Endometrium (tissue), 2 donors: ENCODE data around the gene ARMC12.
"Not testable (repeated sequence)": the region's sequence is repeated elsewhere in the genome, so short reads cannot be mapped to it uniquely, and the experiment has no call there.

Experiments
- FAIRE-seq: peaks from 2 replicates; lab custom pipeline; 2012; peaks lifted over from hg19 to GRCh38; lab: Jason Lieb, UNC
- donor health status: control.
- donor health status: control.

ARMC12 gene

GRCh38 chr6:35736982-35737412 lies at the start of gene ARMC12:
Gene ARMC12 (plus strand): TSS chr6:35737032. CDS start chr6:35737109, 77 bp downstream.
- FAIRE-seq, result no peak

DNA sequence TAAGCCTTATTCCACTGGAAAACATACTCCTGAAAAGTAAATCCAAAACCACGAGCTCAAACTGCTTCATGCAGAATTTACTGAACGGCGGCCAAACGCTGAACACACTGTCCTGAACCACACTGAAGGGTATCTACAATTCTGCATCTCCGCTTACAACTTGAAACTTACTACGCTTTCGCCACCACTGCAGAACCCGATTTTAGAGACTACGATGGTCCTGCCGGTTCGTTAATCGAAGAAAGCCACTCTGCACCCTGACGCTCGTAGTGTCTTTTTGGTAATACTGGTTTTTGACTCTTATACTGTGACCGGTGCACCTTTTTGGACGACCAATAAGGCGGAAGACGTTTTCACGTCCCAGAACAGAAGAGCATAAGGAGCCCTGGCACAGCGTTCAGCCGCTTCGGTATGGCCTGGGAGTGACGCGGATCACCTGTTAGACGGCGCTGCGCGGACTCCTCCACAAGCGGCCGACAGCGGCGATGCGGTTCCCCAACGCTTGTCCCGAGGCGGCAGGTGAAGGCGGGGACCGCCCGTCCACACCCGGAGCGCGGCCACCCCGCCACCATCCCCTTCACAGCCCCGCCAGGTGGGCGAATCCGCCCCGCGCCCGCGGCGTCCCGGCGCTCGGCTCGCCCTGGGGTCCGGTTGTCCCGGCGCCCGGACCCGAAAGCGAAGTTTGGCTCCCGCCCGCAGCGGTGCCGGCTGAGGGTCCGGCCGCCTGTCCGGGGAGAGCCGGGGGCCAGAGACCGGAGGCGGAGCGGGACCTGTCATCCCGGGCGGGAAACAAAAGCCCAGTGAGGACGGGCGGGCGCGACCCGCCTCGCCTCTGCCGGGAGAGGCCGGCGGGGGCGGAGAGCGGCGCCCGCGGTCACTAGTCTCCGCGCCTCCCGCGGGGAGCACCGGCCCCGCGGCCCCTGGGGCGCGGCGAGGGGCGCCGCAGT lies 48.9 kb upstream of the ARMC12 start:
- no peak for FAIRE-seq

DNA sequence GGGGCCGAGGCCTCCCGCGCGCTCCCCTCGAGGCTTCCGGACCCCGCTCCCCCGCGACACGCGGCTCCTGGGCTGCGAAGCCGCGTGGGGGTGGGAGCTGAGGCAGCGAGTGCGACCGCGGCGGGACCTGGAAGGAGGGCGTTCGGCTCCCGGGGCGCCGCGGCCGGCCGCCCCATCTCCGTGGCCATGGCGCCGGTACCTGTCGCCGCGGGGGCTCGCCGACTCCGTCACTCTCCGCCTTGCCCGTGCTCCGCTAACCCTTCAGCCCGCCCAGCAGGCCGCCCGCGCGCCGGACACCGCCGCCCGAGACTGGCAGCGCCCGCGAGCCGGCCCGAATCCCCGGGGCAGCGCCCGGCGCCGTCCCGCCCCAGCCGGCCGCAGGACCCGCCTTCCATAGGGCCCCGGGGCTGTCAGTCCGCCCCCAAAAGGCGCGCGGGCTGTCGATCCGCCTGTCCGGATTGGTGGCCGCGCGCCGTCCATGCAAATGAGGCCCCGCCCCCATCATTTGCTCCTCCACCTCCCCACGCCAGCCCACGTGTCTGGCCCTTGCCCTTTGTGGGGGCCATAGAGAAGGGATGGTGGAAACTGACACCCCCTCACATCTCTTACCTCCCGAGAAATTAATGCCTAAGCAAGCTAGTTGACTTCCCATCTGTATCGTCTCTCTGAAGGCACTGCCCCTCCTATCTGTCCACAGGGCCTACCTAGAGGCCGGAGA lies 48.1 kb upstream of the ARMC12 start, which contains the start of gene FKBP5:
TSS of gene FKBP5 (minus strand) at position 311 of the 718 bp plus-strand sequence. CDS start 46,091 bp downstream, outside the sequence.
- FAIRE-seq, result no peak

- FAIRE-seq, result not testable (repeated sequence)
Measured at GRCh38 chr6:35690006-35690405, 46.8 kb upstream of the ARMC12 start.

- no peak for FAIRE-seq
Measured at GRCh38 chr6:35690484-35690883, 46.3 kb upstream of the ARMC12 start.

DNA sequence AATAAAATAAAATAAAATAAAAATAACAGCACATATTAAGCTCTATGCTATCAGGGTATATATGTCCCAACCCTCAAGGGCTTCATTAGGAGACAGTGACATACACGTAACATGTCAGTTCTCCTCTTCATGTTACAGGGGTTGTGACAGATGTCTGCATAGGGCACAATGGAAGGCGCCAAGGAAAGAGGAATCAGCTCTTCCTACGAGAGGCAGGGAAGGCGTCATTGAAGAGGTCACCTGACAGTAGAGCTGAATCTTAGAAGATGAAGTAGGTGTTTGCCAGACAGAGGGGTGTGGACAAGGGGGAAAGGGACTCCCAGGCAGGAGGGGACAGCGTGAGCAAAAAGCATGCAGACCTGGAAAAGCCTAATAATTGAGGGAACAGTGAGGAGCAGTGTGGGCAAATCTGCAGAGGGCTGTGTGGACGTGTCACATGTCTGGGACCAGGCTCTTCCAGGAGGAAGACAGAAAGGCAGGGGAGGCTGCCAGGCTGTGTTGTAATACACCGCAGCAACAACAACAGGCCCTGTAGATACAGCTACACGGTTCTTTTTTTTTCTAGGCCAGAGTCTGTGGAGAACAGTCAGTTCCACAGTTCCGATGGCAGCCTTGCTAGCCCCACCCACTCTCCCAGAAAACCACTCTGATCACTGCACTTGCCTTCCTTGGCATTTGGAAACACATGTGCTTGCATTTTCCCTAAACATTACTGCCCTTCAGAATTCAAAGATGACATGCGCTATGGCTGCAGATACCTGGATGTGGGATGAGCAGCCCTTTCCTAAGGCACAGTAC lies 45.6 kb upstream of the ARMC12 start:
- FAIRE-seq, result no peak

GRCh38 chr6:35694462-35694861 lies 42.4 kb upstream of the ARMC12 start:
- no peak for FAIRE-seq

GRCh38 chr6:35698430-35698829 lies 38.4 kb upstream of the ARMC12 start:
- FAIRE-seq, result not testable (repeated sequence)

DNA sequence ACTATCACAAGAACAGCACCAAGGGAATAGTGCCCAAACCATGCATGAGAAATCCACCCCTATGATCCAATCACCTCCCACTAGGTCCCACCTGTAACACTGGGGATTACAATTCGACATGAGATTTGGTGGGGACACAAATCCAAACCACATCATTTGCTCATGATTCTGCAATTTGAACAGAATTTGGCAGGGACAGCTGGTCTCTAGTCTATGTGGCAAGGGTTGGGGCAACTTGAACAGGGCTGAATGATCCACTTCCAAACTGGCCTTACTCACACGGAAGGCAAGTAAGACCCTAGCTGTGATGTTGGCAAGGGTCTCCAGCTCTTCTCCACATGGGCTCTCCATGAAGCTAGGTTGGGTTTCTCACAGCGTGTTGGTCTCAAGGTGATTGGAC lies 38.0 kb upstream of the ARMC12 start:
- FAIRE-seq, result no peak

DNA sequence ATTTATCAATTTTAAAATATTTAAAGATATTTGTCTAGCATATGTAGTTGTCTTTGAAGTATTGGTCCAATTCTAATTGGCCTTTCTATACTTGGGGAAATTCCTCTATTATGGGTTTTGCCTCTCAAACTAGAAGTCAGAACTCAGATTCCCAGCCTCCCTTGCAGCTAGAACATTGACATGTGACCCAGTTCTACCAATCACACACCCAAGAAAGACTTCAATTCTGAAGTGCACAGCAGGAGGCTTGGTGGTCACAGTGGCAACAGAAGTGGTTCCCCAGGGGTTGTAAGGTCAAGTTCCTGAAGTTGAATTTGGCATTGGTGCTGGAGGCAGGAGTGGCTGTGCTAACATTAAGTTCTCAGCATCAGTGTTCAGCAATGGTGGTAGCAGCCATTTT lies 33.3 kb upstream of the ARMC12 start:
- FAIRE-seq, result no peak

- FAIRE-seq, result no peak
Measured at GRCh38 chr6:35706468-35706867, 30.4 kb upstream of the ARMC12 start.

DNA sequence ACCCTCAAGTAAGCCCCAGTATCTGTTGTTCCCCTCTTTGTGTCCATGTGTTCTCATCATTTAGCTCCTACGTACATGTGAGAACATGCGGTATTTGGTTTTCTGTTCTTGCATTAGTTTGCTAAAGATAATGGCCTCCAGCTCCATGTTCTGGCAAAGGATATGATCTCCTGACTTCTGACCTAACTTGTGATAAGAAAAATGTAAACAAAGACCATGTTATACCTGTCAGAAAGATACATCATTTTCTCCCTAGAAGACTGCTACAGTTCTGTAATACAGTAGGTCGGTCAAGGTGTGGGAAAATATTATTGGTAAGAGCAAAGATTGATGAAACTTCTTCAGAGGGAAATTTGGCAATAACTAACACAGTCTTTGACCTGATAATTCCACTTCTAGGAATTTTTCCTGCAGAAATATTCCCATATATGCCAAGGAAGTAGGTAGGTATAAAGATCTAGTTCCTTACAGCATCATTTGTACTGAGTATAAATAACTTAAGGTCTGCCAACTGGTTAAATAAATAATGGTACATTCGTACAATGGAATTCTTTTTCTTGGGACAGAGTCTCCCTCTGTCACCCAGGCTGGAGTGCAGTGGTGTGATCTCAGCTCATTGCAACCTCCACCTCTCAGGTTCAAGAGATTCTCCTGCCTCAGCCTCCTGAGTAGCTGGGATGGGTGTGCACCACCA lies 29.0 kb upstream of the ARMC12 start:
- no peak for FAIRE-seq

- no peak for FAIRE-seq
Measured at GRCh38 chr6:35708585-35708984, 28.2 kb upstream of the ARMC12 start.

DNA sequence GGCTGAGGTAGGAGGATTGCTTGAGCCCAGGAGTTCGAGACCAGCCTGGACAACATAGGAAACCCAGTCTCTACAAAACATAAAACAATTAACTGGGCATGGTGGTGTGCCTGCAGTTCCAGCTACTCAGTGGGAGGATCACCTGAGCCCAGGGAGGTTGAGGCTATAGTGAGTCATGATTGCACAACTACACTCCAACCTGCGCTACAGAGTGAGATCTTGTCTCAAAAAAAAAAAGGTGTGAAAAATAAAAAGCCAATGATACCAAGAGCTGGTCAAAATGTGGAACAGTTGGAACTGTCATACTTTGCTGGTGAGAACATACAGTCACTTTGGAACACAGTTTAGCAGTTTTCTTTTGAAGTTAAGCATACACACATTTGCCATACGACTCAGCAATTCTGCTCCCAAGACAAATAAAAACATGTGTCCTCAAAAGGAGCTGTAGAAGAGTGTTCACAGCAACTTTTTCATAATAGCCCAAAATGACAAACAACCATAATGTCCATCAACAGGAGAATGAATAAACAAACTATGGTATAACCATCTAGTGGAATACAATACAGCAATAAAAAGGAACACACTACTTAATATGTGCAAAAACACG lies 26.5 kb upstream of the ARMC12 start:
- FAIRE-seq, result no peak

DNA sequence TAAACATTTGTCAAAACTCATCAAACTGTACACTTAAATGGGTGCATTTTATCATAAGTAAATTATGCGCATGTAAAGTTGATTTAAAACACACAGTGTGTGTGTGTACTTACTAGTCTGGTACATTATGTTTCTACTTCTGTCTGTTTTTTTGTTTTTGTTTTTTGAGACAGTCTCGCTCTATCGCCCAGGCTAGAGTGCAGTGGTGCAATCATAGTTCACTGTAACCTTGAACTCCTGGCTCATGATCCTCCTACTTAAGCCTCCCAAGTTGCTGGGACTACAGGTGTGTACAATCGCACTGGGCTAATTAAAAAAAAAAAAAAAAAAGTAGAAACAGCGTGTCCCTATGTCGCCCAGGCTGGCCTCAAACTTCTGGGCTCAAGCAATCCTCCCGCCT lies 25.1 kb upstream of the ARMC12 start:
- FAIRE-seq, result no peak

- FAIRE-seq, result no peak
Measured at GRCh38 chr6:35713006-35713767, 23.6 kb upstream of the ARMC12 start.

GRCh38 chr6:35716798-35717197 lies 20.0 kb upstream of the ARMC12 start:
- no peak for FAIRE-seq

DNA sequence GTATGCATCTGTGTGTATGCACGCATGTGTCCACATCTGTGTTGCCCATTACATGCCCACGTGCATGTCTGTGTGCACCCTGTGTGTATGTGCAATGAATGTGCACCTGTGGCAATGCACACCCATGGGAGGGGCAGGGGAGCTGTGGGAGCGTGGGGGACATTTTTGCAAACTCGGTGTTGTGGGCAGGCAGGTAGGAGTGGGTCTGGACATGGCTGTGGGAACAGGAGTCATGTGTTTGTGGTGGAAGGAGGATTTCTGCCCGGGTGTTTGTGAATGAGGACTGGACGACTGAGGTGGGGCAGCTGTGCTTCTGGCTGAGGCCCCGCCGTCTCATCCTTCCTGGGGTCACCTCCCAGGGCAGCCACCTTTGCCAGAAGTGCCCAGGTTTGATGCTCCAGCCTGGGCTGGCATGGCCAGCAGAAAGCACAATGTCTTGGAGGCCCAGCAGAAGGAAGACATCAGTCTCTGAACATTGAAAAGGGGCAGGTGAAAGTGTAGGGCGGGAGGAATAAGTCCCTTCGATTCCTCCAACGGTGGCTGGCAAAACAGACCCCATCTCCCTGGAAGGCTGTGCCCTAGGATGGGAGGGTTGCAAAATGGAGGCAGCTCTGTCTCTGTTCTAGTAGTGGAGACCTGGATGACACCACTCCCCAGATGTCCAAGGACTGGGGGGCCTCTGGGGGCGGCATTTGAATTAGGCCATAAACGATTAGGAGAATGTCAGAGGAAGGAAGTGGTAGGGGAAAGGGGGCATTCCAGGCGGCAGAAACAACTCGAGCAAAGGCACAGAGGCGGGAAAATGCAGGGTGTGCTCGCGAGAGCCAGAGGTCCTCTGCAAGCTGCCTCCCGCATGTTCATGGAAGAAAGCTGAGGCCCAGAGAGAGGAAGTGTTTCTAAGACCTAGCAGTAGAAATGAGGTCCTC lies 19.1 kb upstream of the ARMC12 start:
- FAIRE-seq, result no peak

- no peak for FAIRE-seq
Measured at GRCh38 chr6:35718375-35718736, 18.5 kb upstream of the ARMC12 start.
